Measurements from ENCODE around the gene SLC7A9.

- TF ChIP-seq GATA2 (IDR thresholded peaks at IDR 0.05; ENCODE audit: low read depth, low read length) (no peak), GATA3 (IDR thresholded peaks at IDR 0.05; ENCODE audit: low read depth, low read length) (no peak)
Measured at GRCh38 chr19:32875428-32875827, 5.9 kb upstream of the SLC7A9 start.

Data from SH-SY5Y (cell line).